MM.1S (cell line): Measurements from ENCODE around the gene KRTAP10-2.

Source experiments
- CTCF ChIP-seq: fragments of 300-600 bp; sonication (generic); IDR thresholded peaks from 2 replicates; pipeline ENCODE4 v1.5.1; 2016; ENCODE audit warnings: antibody characterized with exemption, low read length, mixed read lengths
- EZH2 ChIP-seq: fragments of 300-600 bp; sonication (generic); optimal IDR thresholded peaks from 2 replicates; pipeline ENCODE3; 2017; ENCODE audit warnings: low read depth, mild to moderate bottlenecking, antibody characterized with exemption, low read length, mixed read lengths
- EZH2phosphoT487 ChIP-seq: fragments of 300-600 bp; sonication (generic); IDR thresholded peaks from 2 replicates; pipeline ENCODE4 v1.6.1; 2018; ENCODE audit warnings: antibody characterized with exemption, low read length

GRCh38 chr21:44526096-44526997, 25.0 kb downstream of the KRTAP10-2 start:
- no peak for TF ChIP-seq CTCF
- peak; percentile 6 for TF ChIP-seq EZH2
- no peak for TF ChIP-seq EZH2phosphoT487
